Esophagus squamous epithelium (tissue), 4 donors: ENCODE measurements around the gene HKDC1.

Source experiments
- POLR2A ChIP-seq, 4 donors: fragments of 450-650 bp; IDR thresholded peaks; one replicate each; pipeline ENCODE4 v1.6.1; 2017; ENCODE audit warnings: antibody characterized with exemption in 4 of 4, mild to moderate bottlenecking in 4 of 4, moderate library complexity in 3 of 4
- TF ChIP-seq, protein P1 (sequence below), 6 experiments: fragments of 450-650 bp in 4 of 6; fragments of 200-600 bp in 2 of 6; sonication (generic) in 2 of 6; IDR thresholded peaks; one replicate each; pipeline ENCODE4 v1.5.1; 2016 to 2019; ENCODE audit warnings: antibody characterized with exemption in 6 of 6, mild to moderate bottlenecking in 4 of 6, moderate library complexity in 4 of 6

- TF ChIP-seq, protein P1, sequence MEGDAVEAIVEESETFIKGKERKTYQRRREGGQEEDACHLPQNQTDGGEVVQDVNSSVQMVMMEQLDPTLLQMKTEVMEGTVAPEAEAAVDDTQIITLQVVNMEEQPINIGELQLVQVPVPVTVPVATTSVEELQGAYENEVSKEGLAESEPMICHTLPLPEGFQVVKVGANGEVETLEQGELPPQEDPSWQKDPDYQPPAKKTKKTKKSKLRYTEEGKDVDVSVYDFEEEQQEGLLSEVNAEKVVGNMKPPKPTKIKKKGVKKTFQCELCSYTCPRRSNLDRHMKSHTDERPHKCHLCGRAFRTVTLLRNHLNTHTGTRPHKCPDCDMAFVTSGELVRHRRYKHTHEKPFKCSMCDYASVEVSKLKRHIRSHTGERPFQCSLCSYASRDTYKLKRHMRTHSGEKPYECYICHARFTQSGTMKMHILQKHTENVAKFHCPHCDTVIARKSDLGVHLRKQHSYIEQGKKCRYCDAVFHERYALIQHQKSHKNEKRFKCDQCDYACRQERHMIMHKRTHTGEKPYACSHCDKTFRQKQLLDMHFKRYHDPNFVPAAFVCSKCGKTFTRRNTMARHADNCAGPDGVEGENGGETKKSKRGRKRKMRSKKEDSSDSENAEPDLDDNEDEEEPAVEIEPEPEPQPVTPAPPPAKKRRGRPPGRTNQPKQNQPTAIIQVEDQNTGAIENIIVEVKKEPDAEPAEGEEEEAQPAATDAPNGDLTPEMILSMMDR (IDR thresholded peaks at IDR 0.05): no peak
- TF ChIP-seq POLR2A (IDR thresholded peaks at IDR 0.05): no peak
These were observed 38.1 kb upstream of the HKDC1 start for GRCh38 chr10:69182005-69182404.
